Keratinocyte (primary cell): ENCODE data around the gene PHKA2. TPM values are rescaled to one million over a fixed set of nuclear protein-coding genes. Genes with fewer than 3 reads are reported as not detected.

Experiments used
- polyA plus RNA-seq, 5 experiments: library from polyadenylated mRNA; depleted of rRNA in 3 of 5; stranded (reverse) in 3 of 5; stranded (forward) in 1 of 5; unstranded in 1 of 5; fragments of >200 nt; gene quantifications; 1 replicate in 1 of 5; 2 replicates in 3 of 5; 3 replicates in 1 of 5; pipeline versions ENCODE4 v1.2.1 to v1.2.3, GENCODE V29; 2011 to 2012; ENCODE audit warnings: missing spikeins in 2 of 5, low read depth in 1 of 5, low replicate concordance in 1 of 5
- small RNA-seq, 3 experiments: library from RNA; depleted of rRNA; stranded (forward); fragments of <200 nt; gene quantifications; one replicate each; pipeline ENCODE3, GENCODE V24; 2012; ENCODE audit warnings: low read depth in 3 of 3, low replicate concordance in 1 of 3; ENCODE audit not compliant: insufficient read length in 3 of 3

The PHKA2 gene
- polyA plus RNA-seq, 1 donor (not counting 4 experiments of a cell fraction or from before 2014, with no cell fraction given) = 14.1 TPM

Small RNAs within 50 kb of the gene (small RNA-seq; reads per million reads assigned to genes)
- gene RN7SL48P = 0 reads per million in 3 experiments

Other genes starting within 250 kb of the PHKA2 start
- 0.07 to 0.44 TPM (median 0.20 TPM) in 3 replicates for gene ADGRG2, start 138.4 kb upstream of the PHKA2 start, polyA plus RNA-seq